HUDEP-2 (cell line): ENCODE data around the gene DGKZ.
"Not testable (repeated sequence)": the region's sequence is repeated elsewhere in the genome, so short reads cannot be mapped to it uniquely, and the experiment has no call there.

ENCODE experiments used
- DNase-seq, 76 experiments: peaks; one replicate each; lab custom pipeline; 2025; ENCODE audit not compliant: unreplicated experiment in 76 of 76; lab: John Stamatoyannopoulos, UW

Gene DGKZ

DNA sequence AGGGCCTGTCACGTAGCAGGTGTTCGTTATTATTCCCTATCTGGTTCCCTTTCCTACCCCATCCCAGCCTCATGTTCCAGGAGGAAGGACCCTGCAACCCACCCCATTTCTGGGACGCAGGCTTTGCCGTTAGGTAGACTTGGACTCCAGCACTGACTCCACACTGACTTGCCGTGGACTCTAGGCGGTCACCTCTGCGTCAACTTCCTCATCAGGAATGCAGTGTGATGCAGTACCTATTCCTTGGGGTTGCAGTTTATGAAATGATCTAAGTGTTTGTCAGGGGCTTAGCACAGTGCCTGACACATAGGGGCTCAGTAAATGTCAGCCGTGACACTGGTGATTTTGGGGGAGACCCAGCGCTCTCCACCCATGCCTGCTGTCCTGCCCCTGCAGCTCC lies 16.8 kb downstream of the DGKZ start:
- DNase-seq: no peak

- no peak for DNase-seq
These were observed 17.5 kb downstream of the DGKZ start for GRCh38 chr11:46364791-46365190.

GRCh38 chr11:46366260-46366659 lies 19.0 kb downstream of the DGKZ start:
- no peak for DNase-seq

DNA sequence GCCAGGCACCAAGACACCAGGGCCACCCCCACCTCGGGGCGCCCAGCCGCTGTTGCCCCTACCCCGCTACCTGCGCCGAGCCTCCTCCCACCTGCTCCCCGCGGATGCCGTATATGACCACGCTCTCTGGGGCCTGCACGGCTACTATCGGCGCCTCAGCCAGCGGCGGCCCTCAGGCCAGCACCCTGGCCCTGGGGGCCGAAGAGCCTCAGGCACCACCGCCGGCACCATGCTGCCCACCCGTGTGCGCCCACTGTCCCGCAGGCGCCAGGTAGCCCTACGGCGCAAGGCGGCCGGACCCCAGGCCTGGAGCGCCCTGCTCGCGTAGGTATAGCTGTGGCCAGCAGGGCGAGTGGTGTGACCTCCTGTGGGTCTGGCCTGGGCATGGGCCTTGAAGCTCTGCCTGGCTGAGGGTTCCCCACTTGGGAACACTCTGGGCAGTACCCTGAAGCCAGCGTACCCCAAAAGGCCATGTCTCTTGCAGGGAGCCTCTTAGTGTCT lies 19.4 kb downstream of the DGKZ start:
- no peak for DNase-seq

DNA sequence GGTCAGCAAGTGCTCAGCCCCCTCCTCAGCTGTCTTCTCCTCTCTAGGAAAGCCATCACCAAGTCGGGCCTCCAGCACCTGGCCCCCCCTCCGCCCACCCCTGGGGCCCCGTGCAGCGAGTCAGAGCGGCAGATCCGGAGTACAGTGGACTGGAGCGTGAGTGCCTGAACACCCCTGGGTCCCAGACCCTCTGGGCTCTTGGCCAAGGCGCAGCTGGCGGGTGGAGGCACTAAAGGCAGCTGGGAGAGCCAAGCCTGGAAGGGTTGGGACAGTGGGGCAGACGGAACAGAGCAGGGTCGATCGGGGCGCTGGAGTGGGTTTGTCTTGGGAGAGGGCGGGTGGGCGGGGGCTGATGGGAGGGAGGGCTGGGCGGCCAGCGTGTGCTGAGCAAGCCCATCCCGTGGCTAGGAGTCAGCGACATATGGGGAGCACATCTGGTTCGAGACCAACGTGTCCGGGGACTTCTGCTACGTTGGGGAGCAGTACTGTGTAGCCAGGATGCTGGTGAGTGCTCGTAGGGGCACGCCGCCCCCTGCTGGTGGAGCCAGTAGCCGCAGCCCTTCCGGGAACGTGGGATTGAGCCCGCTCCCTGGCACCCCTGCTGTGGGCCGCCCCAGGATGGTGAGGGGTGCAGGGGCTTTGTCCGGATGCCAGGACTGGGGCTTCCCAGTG lies 20.1 kb downstream of the DGKZ start:
- peak in 46 of 76 experiments; percentile 15 to 55 (median 28) for DNase-seq

DNA sequence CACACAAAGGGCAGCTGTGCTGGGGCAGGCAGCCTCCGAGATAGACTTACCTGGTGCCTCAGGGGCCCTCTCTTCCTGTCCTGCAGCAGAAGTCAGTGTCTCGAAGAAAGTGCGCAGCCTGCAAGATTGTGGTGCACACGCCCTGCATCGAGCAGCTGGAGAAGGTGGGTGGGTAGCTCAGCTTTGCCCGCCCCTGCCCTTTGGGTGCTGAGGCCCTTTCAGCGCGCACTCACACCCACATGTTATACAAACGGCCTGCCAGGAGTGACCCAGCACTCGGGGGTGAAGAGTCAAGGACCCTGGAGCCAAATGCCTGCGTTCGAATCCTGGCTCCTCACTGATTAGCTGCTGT lies 20.6 kb downstream of the DGKZ start:
- DNase-seq: no peak

- DNase-seq: peak in 59 of 76 experiments; percentile 11 to 73 (median 42)
These were observed 22.3 kb downstream of the DGKZ start for GRCh38 chr11:46369458-46370152.

GRCh38 chr11:46370253-46370652 lies 23.0 kb downstream of the DGKZ start:
- DNase-seq: no peak

- not testable (repeated sequence) for DNase-seq
These were observed 24.0 kb downstream of the DGKZ start for GRCh38 chr11:46371262-46371661.

GRCh38 chr11:46372086-46372485 lies 24.8 kb downstream of the DGKZ start:
- no peak for DNase-seq

- DNase-seq: not testable (repeated sequence)
These were observed 25.2 kb downstream of the DGKZ start for GRCh38 chr11:46372501-46372900.

DNA sequence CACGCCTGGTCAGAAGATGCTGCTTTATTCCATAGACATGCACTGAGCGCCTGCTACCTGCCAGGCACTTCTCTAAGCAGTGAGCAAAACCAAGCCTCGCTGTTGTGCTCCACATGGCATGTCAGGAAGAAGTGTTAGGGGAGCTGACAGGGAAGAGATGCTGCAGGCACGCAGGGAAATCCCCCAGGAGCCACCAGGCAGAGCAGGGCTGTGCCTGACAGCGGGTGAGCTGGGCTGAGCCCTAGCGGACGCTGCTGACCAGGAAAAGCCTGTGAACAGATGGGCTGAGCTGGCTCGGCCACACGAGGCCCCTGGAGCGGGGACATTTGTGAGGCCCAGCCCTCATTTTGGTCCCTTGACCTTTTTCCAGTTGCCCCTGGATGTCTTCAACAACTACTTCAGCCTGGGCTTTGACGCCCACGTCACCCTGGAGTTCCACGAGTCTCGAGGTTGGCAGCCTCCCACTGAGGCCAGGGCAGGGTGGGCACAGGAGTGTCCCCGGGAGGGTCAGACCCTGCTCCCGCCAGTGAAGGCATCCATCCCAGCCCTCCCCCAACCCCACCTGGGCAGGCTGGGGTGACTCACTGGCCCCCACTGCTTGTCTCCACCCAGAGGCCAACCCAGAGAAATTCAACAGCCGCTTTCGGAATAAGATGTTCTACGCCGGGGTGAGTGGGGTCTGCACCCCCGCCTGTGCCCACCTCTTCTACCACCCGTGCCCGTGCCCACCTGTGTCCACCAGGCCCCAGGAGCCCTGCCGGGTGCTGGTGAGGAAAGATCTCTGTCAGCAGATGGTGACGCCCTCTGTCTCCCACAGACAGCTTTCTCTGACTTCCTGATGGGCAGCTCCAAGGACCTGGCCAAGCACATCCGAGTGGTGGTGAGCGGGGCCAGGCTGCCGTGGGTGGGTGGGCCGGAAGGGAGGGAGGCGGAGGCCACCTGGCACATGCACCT lies 26.8 kb downstream of the DGKZ start:
- DNase-seq: no peak

DNA sequence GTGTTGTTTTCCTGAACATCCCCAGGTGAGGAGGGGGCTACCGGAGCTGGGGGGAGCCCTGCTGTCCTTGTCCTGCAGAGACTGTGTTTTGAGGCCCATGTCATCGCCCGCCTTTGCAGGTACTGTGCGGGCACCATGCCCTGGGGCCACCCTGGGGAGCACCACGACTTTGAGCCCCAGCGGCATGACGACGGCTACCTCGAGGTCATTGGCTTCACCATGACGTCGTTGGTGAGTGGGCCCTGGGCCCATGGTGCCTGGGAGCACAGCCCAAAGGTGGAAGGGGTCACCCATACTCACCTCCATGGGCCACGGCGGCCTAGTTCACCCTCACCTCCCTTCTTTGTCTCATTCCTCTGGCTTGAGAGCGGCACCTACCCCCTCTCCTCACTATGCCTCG lies 27.6 kb downstream of the DGKZ start:
- no peak for DNase-seq

DNA sequence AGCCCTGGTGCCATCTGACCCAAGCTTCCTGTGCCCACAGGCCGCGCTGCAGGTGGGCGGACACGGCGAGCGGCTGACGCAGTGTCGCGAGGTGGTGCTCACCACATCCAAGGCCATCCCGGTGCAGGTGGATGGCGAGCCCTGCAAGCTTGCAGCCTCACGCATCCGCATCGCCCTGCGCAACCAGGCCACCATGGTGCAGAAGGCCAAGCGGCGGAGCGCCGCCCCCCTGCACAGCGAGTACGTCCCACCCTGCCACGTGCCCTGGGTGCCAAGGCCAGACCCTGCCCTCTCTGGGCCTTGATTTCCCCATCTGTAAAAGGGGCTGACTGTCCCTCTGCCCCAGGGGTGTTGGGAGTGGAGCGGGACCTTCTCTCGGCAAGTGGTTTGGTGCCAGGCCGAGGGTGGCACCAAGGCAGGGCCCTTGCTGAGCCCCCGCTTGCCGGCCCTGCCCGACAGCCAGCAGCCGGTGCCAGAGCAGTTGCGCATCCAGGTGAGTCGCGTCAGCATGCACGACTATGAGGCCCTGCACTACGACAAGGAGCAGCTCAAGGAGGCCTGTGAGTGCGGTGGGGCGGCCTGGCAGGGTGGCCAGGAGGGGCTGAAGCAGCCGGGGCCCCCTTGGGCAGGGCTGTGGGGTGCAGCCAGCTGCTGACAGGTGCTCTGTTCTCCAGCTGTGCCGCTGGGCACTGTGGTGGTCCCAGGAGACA lies 28.3 kb downstream of the DGKZ start:
- no peak for DNase-seq

- DNase-seq: no peak
These were observed 29.2 kb downstream of the DGKZ start for GRCh38 chr11:46376258-46377050.

- DNase-seq: no peak
These were observed 30.0 kb downstream of the DGKZ start for GRCh38 chr11:46377290-46377689.

DNA sequence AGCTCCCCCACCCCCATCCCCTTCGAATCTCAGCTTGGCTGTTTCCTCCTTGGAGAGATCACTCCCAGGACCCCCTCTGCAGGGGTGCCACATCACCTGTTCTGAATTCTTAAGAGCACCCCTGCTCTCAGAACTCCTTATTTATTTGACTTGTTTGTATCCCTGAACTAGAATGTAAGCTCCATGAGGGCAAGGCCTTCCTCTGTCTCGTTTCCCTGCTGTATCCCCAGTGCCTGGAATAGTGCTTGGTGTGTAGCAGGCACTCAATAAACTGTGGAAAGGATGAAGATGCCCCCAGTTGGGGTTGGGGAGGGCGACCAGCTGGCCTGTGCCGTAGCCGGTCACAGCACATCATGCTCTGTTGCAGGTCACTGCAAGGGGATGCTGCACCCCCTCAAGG lies 30.6 kb downstream of the DGKZ start:
- DNase-seq: no peak

GRCh38 chr11:46378296-46378695 lies 31.0 kb downstream of the DGKZ start:
- DNase-seq: no peak

GRCh38 chr11:46378811-46379481 lies 31.7 kb downstream of the DGKZ start:
- no peak for DNase-seq
